Hematopoietic multipotent progenitor cell treated with erythropoietin and hydrocortisone succinate and interleukin-3 and kit ligand, for 17 days (in vitro differentiated cells): ENCODE measurements around the gene TMEM198.

ENCODE experiments used
- DNase-seq: peaks from one replicate; pipeline ENCODE4 v3.0.0-alpha.2; 2015; ENCODE audit warnings: low spot score

Gene TMEM198

GRCh38 chr2:219578811-219579613, 35.2 kb downstream of the TMEM198 start:
- DNase-seq, result no peak

DNA sequence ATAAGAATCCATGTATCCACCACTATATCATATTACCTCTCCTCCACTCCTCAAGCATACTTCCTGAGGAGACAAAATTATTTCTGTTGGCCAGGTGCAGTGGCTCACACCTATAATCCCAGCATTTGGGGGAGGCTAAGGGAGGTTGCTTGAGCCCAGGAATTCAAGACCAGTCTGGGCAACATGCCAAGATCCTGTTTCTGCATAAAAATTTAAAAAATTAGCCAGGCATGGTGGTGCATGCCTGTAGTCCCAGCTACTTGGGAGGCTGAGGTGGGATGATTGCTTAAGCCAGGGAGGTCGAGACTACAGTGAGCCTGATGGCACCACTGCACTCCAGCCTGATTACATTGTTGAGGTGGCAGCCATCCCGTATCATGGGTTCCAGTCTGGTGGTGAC, 37.5 kb downstream of the TMEM198 start:
- DNase-seq, result no peak

- DNase-seq, result no peak
Measured at GRCh38 chr2:219591091-219591490, 47.3 kb downstream of the TMEM198 start.

DNA sequence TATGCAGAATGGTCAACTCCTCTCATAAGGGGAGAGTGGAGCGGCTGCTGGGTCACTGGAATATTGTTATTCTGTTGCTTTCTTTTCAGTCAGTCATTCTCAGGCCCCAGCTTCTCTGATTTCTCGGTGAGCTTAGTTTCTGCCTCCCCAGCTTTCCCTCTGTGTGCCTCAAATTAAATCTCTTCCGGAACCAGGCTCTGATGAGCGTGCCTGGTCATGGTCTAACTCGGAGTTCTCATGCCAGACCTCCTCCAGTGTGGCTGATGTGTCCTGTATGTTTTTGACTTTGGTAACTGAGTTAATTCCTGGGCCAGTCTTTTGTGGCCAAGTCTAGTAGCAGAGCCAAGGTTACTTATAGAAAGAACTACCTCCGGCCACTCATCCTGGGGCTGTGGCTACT, 48.9 kb downstream of the TMEM198 start:
- no peak for DNase-seq

- no peak for DNase-seq
Measured at GRCh38 chr2:219593154-219593553, 49.3 kb downstream of the TMEM198 start.

- DNase-seq, result no peak
Measured at GRCh38 chr2:219595256-219595655, 51.4 kb downstream of the TMEM198 start.

DNA sequence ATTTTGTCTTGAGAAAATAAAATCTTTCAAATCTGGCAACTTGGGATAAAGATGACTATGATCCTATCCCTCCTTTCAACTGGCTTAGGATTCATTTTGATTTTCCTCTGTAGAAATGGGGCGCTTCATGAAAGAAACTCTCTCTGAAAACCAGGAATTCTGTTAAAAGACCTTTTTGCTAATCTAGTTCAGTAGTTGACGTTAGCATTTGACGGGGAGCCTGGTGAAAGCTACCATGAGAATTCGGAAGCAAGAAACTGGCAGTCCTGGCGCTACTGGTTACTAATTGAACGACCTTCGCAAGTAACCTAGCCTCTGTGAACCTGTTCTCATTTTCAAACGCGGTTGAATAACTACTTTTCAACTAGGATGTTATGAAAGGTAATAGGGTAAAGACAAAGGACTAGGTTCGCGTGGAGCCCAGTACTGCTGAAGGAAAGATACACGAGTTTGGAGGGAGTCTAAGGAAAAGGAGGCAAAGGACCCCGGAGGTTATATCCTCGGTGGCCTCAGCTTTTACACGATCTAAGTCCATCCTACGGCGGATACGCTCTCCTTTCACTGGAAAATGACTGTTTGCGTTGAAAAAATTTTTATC, 53.2 kb downstream of the TMEM198 start:
- no peak for DNase-seq

- peak; percentile 84 for DNase-seq
Measured at GRCh38 chr2:219597552-219598307, 53.9 kb downstream of the TMEM198 start, which contains the start of gene STK11IP. STK11IP (plus strand) TSS chr2:219597857; CDS start chr2:219598120, 263 bp downstream.

GRCh38 chr2:219598308-219599078, 54.7 kb downstream of the TMEM198 start:
- no peak for DNase-seq
